H9 (cell line): ENCODE measurements around the gene H6PD. TPM values are rescaled to one million over a fixed set of nuclear protein-coding genes. Genes with fewer than 3 reads are reported as not detected.

Source experiments
- DNase-seq: peaks from one replicate; pipeline ENCODE4 v3.0.0-alpha.2; 2017
- H2AFZ ChIP-seq: one replicate; pipeline ENCODE4 v1.6.1; 2013; ENCODE audit warnings: mild to moderate bottlenecking, low read length, control low read depth, moderate library complexity
- H2AK5ac ChIP-seq: 2 replicates; pipeline ENCODE4 v1.6.1; 2013; ENCODE audit warnings: low read length, control low read depth, mixed read lengths; ENCODE audit not compliant: insufficient read length
- H2BK120ac ChIP-seq: one replicate; pipeline ENCODE4 v1.6.1; 2013; ENCODE audit warnings: low read depth, mild to moderate bottlenecking, low read length, control low read depth, inconsistent platforms; ENCODE audit not compliant: poor library complexity, severe bottlenecking
- H2BK12ac ChIP-seq: 2 replicates; pipeline ENCODE4 v1.6.1; 2013; ENCODE audit warnings: low read length, control low read depth, mixed read lengths, low read depth; ENCODE audit not compliant: insufficient read length
- H2BK15ac ChIP-seq: 2 replicates; pipeline ENCODE4 v1.6.1; 2013; ENCODE audit warnings: low read depth, low read length, control low read depth
- H2BK20ac ChIP-seq: one replicate; pipeline ENCODE4 v1.6.1; 2013; ENCODE audit warnings: low read depth, mild to moderate bottlenecking, low read length, control low read depth, inconsistent platforms; ENCODE audit not compliant: poor library complexity, severe bottlenecking
- H2BK5ac ChIP-seq: 2 replicates; pipeline ENCODE4 v1.6.1; 2013; ENCODE audit warnings: low read length, control low read depth, mixed read lengths; ENCODE audit not compliant: insufficient read length
- H3K14ac ChIP-seq: 2 replicates; pipeline ENCODE4 v1.6.1; 2013; ENCODE audit warnings: low read length, control low read depth; ENCODE audit not compliant: insufficient read depth
- H3K18ac ChIP-seq: 2 replicates; pipeline ENCODE4 v1.6.1; 2013; ENCODE audit warnings: low read depth, mild to moderate bottlenecking, mixed read lengths, low read length, control low read depth; ENCODE audit not compliant: insufficient read length
- H3K23ac ChIP-seq: 2 replicates; pipeline ENCODE4 v1.6.1; 2013; ENCODE audit warnings: low read length, control low read depth, mixed read lengths, low read depth; ENCODE audit not compliant: insufficient read length
- H3K23me2 ChIP-seq: 2 replicates; pipeline ENCODE4 v1.6.1; 2013; ENCODE audit warnings: low read depth, mild to moderate bottlenecking, mixed read lengths, low read length, control low read depth; ENCODE audit not compliant: insufficient read length, poor library complexity, severe bottlenecking
- H3K27ac ChIP-seq: 2 replicates; pipeline ENCODE4 v1.5.1; 2013; ENCODE audit warnings: low read length, control low read depth, mixed read lengths, low read depth; ENCODE audit not compliant: insufficient read length
- H3K27me3 ChIP-seq: 2 replicates; pipeline ENCODE4 v1.6.1; 2013; ENCODE audit warnings: low read length, control low read depth, inconsistent platforms; ENCODE audit not compliant: insufficient read depth
- H3K4ac ChIP-seq: 2 replicates; pipeline ENCODE4 v1.6.1; 2013; ENCODE audit warnings: low read depth, mild to moderate bottlenecking, control low read depth, inconsistent platforms, low read length, moderate library complexity
- H3K4me1 ChIP-seq: 2 replicates; pipeline ENCODE4 v1.6.1; 2013; ENCODE audit warnings: low read length, control low read depth, inconsistent platforms; ENCODE audit not compliant: insufficient read depth
- H3K4me2 ChIP-seq: 2 replicates; pipeline ENCODE4 v1.6.1; 2013; ENCODE audit warnings: low read length, control low read depth, mixed read lengths; ENCODE audit not compliant: insufficient read length, insufficient read depth
- H3K56ac ChIP-seq: 2 replicates; pipeline ENCODE4 v1.6.1; 2013; ENCODE audit warnings: low read depth, mild to moderate bottlenecking, mixed read lengths, low read length, control low read depth; ENCODE audit not compliant: insufficient read length
- H3K79me1 ChIP-seq: 2 replicates; pipeline ENCODE4 v1.6.1; 2013; ENCODE audit warnings: low read depth, mild to moderate bottlenecking, moderate library complexity, low read length, control low read depth, inconsistent platforms; ENCODE audit not compliant: insufficient read depth, poor library complexity, severe bottlenecking
- H3K79me2 ChIP-seq: 2 replicates; pipeline ENCODE4 v1.6.1; 2013; ENCODE audit warnings: low read length, control low read depth, inconsistent platforms; ENCODE audit not compliant: insufficient read depth
- H3K9ac ChIP-seq: 2 replicates; pipeline ENCODE4 v1.6.1; 2013; ENCODE audit warnings: low read length, control low read depth, mixed read lengths; ENCODE audit not compliant: insufficient read length; ENCODE audit errors: extremely low read depth
- H3K9me3 ChIP-seq: one replicate; pipeline ENCODE4 v1.6.1; 2013; ENCODE audit warnings: low read depth, low read length, inconsistent platforms; ENCODE audit not compliant: control insufficient read depth
- H3T11ph ChIP-seq: one replicate; pipeline ENCODE4 v1.6.1; 2013; ENCODE audit warnings: mild to moderate bottlenecking, low read length, control low read depth, inconsistent platforms
- H4K20me1 ChIP-seq: one replicate; pipeline ENCODE4 v1.6.1; 2013; ENCODE audit not compliant: control insufficient read depth, insufficient read length, insufficient read depth
- H4K5ac ChIP-seq: 2 replicates; pipeline ENCODE4 v1.6.1; 2013; ENCODE audit warnings: low read depth, mild to moderate bottlenecking, mixed read lengths, low read length, control low read depth; ENCODE audit not compliant: insufficient read length
- H4K8ac ChIP-seq: replicated peaks from 2 replicates; pipeline ENCODE4 v1.6.1; 2013; ENCODE audit warnings: low read length, control low read depth, mixed read lengths, low read depth; ENCODE audit not compliant: insufficient read length
- H4K91ac ChIP-seq: 2 replicates; pipeline ENCODE4 v1.6.1; 2013; ENCODE audit warnings: low read depth, mild to moderate bottlenecking, moderate library complexity, mixed read lengths, low read length, control low read depth; ENCODE audit not compliant: insufficient read length
- H3K27ac Mint-ChIP-seq, 3 experiments: 2 replicates in 2 of 3; 3 replicates in 1 of 3; pipeline ENCODE4 v1.8.0; 2020 to 2021; ENCODE audit warnings: mixed read lengths in 3 of 3, mild to moderate bottlenecking in 1 of 3, moderate library complexity in 1 of 3
- H3K27me3 Mint-ChIP-seq: 2 replicates; pipeline ENCODE4 v1.8.0; 2021; ENCODE audit warnings: low read depth, mild to moderate bottlenecking, moderate library complexity, mixed read lengths
- H3K36me3 Mint-ChIP-seq, 3 experiments: 2 replicates in 2 of 3; 3 replicates in 1 of 3; pipeline ENCODE4 v1.8.0; 2020 to 2021; ENCODE audit warnings: low read depth in 3 of 3, mixed read lengths in 3 of 3; ENCODE audit not compliant: insufficient read depth in 1 of 3
- H3K4me1 Mint-ChIP-seq, 2 experiments: 2 replicates each; pipeline ENCODE4 v1.8.0; 2020; ENCODE audit warnings: mixed read lengths in 2 of 2
- H3K4me3 Mint-ChIP-seq, 2 experiments: 2 replicates in 1 of 2; 3 replicates in 1 of 2; pipeline ENCODE4 v1.8.0; 2020 to 2021; ENCODE audit warnings: mild to moderate bottlenecking in 2 of 2, mixed read lengths in 2 of 2, moderate library complexity in 1 of 2
- H3K9me3 Mint-ChIP-seq, 2 experiments: 2 replicates in 1 of 2; 3 replicates in 1 of 2; pipeline ENCODE4 v1.8.0; 2020; ENCODE audit warnings: mild to moderate bottlenecking in 2 of 2, mixed read lengths in 2 of 2, moderate library complexity in 1 of 2
- CTCF ChIP-seq: fragments of 200-600 bp; sonication (generic); conservative IDR thresholded peaks from 3 replicates; pipeline ENCODE4 v1.8.0; 2021; ENCODE audit warnings: antibody characterized with exemption, mild to moderate bottlenecking
- WGBS: extraction: QIAGEN DNeasy Blood & Tissue Kit; methylation state at CpG from one replicate; pipeline ENCODE4 v1.1.7; 2013; ENCODE audit warnings: missing lambda C conversion rate, low lambda C conversion rate, mixed read lengths; ENCODE audit not compliant: insufficient read length; ENCODE audit errors: extremely low coverage; 5-methylcytosine and 5-hydroxymethylcytosine counted together
- total RNA-seq: library from RNA; stranded (reverse); gene quantifications from 2 replicates; pipeline ENCODE4 v1.2.1, GENCODE V29; 2021

The H6PD gene
- total RNA-seq, 1 experiment from 2014 or later = 7.9 TPM

GRCh38 chr1:9281908-9282695 lies 47.5 kb downstream of the H6PD start:
- Histone ChIP-seq H4K8ac (no peak overlapping the region), H2AFZ (no peak overlapping the region), H3K79me1 (no peaks in the 10 kb centered on the region), H3K23me2 (no peaks in the 10 kb centered on the region), H4K91ac (no peak overlapping the region), H3K9me3 (no peaks in the 10 kb centered on the region), H4K5ac (no peak overlapping the region), H3K4me2 (no peak overlapping the region), H2BK20ac (no peak overlapping the region), H3K27me3 (no peaks in the 10 kb centered on the region), H3K23ac (no peak overlapping the region), H3K9ac (no peak overlapping the region), H3K27ac (no peak overlapping the region), H3K18ac (no peak overlapping the region), H2BK15ac (no peak overlapping the region), H2BK12ac (no peak overlapping the region), H3K4me1 (no peaks in the 10 kb centered on the region; the same call in 1 of the 2 replicates), H3K4ac (no peak overlapping the region), H4K20me1 (no peaks in the 10 kb centered on the region), H3T11ph (no peak overlapping the region), H3K56ac (no peak overlapping the region), H2BK120ac (no peak overlapping the region), H3K14ac (no peak overlapping the region), H3K79me2 (no peaks in the 10 kb centered on the region), H2AK5ac (no peak overlapping the region), H2BK5ac (no peak overlapping the region)
- Mint-ChIP-seq H3K4me1 (peaks cover 16 to 20% of the 10 kb centered on the region in 2 experiments), H3K36me3 (no peaks in the 10 kb centered on the region; a peak in 1 of 7 replicates), H3K4me3 (no peak overlapping the region), H3K27me3 (peaks cover 22% of the 10 kb centered on the region), H3K9me3 (peaks cover 12 to 16% of the 10 kb centered on the region in 2 experiments), H3K27ac (no peak overlapping the region)
- TF ChIP-seq CTCF = no peak
- no peak for DNase-seq
- no CpG with 5 or more reads among the region's 12 CpGs for WGBS
